GM21381 (cell line): ENCODE measurements around the gene AGBL3.

Experiments
- ATAC-seq: cut with Tn5 transposase; IDR thresholded peaks from one replicate; pipeline ENCODE4 v1.9.1; 2021; ENCODE audit warnings: mild to moderate bottlenecking, moderate library complexity; ENCODE audit not compliant: unreplicated experiment

AGBL3 gene

GRCh38 chr7:135181929-135182678 lies 195.8 kb downstream of the AGBL3 start:
- ATAC-seq = no peak

GRCh38 chr7:135183478-135183877 lies 197.2 kb downstream of the AGBL3 start:
- no peak for ATAC-seq

DNA sequence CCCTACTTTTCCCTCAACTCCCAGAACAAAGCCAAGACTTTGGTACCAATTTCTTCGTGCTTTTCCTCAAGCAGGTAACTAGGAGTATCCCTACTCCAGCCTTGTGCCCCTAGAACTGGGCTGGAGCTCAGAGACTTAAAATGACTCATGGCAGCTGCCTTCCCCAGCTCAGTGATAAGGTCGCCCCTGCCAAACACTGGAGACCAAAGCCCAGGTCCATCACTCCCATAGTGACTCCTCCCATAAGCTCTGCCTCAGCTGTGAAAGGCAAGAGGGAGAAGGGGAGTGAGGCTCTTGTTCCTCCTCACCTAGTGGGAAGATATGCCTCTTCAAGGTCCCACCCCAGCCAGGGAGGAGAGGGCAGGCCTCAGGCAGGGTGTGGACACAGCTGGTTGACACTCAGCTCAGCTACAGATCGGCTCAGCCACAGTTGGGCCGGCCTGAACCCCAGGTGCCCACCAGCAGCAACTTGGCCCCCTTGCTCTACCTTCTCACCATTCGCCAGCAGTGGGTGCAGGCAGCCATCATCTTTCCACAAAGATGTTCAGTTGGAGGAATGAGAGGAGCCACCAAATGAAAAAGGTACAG lies 198.0 kb downstream of the AGBL3 start:
- no peak for ATAC-seq
